PC-3 (cell line): ENCODE results near the gene TMEM141.

Source experiments
- CTCF ChIP-seq: fragments of 300-600 bp; sonication (generic); conservative IDR thresholded peaks from 2 replicates; pipeline ENCODE4 v1.5.1; 2017; ENCODE audit warnings: antibody characterized with exemption, low read depth, mild to moderate bottlenecking, low read length
- EZH2 ChIP-seq: fragments of 300-600 bp; sonication (generic); IDR thresholded peaks from one replicate; pipeline ENCODE4 v1.6.1; 2017; ENCODE audit warnings: antibody characterized with exemption, mild to moderate bottlenecking, low read length; ENCODE audit not compliant: unreplicated experiment

- TF ChIP-seq CTCF (no peak), EZH2 (no peak)
Measured at GRCh38 chr9:136765041-136765440, 26.1 kb upstream of the TMEM141 start.
